ENCODE results near the gene GP9. TPM values are rescaled to one million over a fixed set of nuclear protein-coding genes. Genes with fewer than 3 reads are reported as not detected.
"Not testable (repeated sequence)": the region's sequence is repeated elsewhere in the genome, so short reads cannot be mapped to it uniquely, and the experiment has no call there.

The GP9 gene
- total RNA-seq, 4 donors from 2014 or later = 0.35 TPM; not detected in 3

DNA sequence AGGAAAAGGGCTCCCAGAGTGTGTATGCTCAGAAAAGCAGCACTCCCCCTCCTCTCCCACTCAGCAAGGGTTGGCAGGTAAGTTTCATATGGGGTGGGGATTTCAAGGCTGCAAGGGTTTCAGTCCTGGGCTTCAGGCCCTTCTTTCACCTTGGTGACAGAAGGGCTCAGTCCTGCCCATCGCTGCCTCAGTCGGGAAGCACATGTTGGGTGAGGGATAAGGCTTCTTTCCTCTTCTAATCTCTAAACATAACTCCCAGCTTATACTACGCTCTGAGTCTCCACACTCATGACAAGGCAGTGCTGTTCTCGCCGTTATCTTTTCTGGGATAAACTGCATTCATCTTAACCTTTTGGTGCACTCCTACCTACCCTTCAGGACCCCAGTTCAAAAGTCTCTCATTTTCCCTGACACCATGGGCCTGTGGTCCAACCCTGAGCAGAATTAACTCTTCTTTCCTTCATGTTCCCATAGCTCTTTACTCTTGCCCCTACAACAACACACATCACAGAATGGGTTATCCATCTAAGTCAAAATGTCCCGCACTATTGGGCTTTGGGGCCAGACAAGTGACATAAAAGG, 44.0 kb downstream of the GP9 start:
- intact Hi-C loops (cut with DNase I; ENCODE audit: low total_unique reads) = no loop called here
- Histone ChIP-seq H3K27me3 (no peaks in the 10 kb centered on the region), H3K9me3 (no peaks in the 10 kb centered on the region), H3K4me1 (peaks cover 0 to 8% of the 10 kb centered on the region in 2 donors), H3K27ac (no peak overlapping the region), H3K36me3 (no peaks in the 10 kb centered on the region), H3K4me3 (no peak overlapping the region)
- no peak for DNase-seq
- TF ChIP-seq POLR2A (IDR thresholded peaks at IDR 0.05) = no peak

DNA sequence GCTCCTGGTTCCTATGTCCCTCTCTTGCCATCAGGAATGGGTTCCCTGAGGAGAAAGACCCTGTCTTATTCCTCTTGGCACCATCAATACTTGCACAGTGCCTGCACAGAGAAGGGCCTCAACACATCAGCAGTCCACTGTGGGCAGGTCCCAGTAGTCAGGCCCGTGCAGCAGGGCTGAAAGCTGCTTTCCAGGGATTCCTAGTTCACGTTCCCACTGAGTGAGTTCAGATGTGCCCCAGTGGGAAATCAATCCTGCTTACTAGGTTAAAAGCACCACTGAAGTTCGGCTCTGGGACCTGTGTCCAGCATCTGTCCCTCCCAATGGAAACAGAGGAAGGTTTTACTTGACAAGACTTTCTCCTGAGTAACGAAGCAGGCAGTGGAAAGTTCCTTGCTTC, 45.3 kb downstream of the GP9 start:
- intact Hi-C loops (cut with DNase I; ENCODE audit: low total_unique reads) = no loop called here

DNA sequence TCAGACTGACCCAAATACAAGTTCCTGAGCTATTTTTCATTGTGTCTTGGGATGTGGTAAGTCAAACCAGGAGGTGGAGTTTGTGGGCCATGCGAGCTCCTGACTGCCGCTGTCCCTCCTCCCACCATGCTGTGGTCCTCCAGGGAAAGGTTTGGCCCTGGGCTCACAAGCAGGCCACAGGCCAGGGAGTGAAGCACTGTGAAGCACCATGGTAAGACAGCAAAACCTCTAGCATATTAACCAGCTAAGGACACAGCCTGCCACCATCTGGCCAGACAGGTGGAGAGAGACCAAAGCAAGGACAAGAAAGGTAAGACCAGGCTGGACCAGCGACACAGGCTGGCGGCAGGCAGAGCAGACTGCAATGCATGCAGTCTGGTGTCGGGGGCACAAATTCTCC, 45.7 kb downstream of the GP9 start:
- Histone ChIP-seq H3K9me3 (no peaks in the 10 kb centered on the region), H3K4me3 (no peak overlapping the region), H3K27me3 (no peaks in the 10 kb centered on the region), H3K4me1 (peaks cover 0 to 8% of the 10 kb centered on the region in 2 donors), H3K27ac (peak overlapping the region in 1 of 2 donors; percentile 1), H3K36me3 (no peaks in the 10 kb centered on the region)
- no peak for TF ChIP-seq POLR2A (IDR thresholded peaks at IDR 0.05)
- TF ChIP-seq, protein P1, sequence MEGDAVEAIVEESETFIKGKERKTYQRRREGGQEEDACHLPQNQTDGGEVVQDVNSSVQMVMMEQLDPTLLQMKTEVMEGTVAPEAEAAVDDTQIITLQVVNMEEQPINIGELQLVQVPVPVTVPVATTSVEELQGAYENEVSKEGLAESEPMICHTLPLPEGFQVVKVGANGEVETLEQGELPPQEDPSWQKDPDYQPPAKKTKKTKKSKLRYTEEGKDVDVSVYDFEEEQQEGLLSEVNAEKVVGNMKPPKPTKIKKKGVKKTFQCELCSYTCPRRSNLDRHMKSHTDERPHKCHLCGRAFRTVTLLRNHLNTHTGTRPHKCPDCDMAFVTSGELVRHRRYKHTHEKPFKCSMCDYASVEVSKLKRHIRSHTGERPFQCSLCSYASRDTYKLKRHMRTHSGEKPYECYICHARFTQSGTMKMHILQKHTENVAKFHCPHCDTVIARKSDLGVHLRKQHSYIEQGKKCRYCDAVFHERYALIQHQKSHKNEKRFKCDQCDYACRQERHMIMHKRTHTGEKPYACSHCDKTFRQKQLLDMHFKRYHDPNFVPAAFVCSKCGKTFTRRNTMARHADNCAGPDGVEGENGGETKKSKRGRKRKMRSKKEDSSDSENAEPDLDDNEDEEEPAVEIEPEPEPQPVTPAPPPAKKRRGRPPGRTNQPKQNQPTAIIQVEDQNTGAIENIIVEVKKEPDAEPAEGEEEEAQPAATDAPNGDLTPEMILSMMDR (IDR thresholded peaks at IDR 0.05) = no peak
- peak in 1 of 2 donors; percentile 50 for DNase-seq
- intact Hi-C loops (cut with DNase I; ENCODE audit: low total_unique reads) = no loop called here

More for the DNA sequence above, 45.3 kb downstream of the GP9 start:
- H3K27me3 ChIP-seq = no peaks in the 10 kb centered on the region
- DNase-seq = no peak
- TF ChIP-seq, protein P1 (IDR thresholded peaks at IDR 0.05) = no peak
- no peak for TF ChIP-seq POLR2A (IDR thresholded peaks at IDR 0.05)
- H3K27ac ChIP-seq = peak overlapping the region in 1 of 2 donors; percentile 1
- H3K9me3 ChIP-seq = no peaks in the 10 kb centered on the region
- H3K4me3 ChIP-seq = no peak overlapping the region
- no peaks in the 10 kb centered on the region for H3K36me3 ChIP-seq
- peaks cover 0 to 8% of the 10 kb centered on the region in 2 donors for H3K4me1 ChIP-seq

DNA sequence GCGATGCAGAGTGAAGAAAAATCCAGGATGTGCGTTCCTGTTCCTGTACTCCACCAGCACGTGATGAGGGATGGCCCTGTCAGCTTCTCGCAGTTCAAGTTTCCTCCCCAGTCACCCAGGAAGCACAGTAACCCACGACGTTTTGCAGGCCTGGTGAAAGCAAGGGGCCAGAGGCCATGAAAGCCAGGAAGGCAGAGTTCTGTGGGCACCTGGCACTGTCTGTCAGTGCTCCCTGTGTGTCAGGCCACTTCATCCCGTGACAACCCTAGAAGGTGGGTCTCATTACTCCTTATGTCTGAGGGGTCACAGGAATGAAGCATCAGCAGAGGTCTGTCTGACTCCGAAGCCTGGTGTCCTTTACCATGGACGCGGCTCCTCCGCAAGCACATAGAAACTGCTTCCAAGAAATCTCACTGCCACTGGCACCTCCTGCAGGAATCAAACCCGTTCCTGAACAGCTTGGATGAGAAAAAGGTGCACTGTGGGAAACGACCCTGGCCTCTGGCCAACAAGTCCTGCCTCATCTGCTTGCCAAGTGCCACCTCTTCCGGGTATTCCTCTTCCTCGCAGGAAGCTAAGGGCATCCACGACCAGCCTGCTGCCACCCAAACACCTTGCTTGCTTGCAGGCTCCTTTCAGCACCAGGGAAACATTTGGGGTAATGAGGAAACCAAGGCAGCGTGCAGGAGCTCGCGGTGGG, 46.4 kb downstream of the GP9 start:
- intact Hi-C loops (cut with DNase I; ENCODE audit: low total_unique reads) = no loop called here
- Histone ChIP-seq H3K9me3 (no peaks in the 10 kb centered on the region), H3K36me3 (no peaks in the 10 kb centered on the region), H3K27me3 (no peaks in the 10 kb centered on the region), H3K4me1 (peaks cover 0 to 8% of the 10 kb centered on the region in 2 donors), H3K4me3 (no peak overlapping the region), H3K27ac (no peak overlapping the region)
- DNase-seq = no peak
- no peak for TF ChIP-seq POLR2A (IDR thresholded peaks at IDR 0.05)
- TF ChIP-seq, protein P1 (IDR thresholded peaks at IDR 0.05) = no peak

DNA sequence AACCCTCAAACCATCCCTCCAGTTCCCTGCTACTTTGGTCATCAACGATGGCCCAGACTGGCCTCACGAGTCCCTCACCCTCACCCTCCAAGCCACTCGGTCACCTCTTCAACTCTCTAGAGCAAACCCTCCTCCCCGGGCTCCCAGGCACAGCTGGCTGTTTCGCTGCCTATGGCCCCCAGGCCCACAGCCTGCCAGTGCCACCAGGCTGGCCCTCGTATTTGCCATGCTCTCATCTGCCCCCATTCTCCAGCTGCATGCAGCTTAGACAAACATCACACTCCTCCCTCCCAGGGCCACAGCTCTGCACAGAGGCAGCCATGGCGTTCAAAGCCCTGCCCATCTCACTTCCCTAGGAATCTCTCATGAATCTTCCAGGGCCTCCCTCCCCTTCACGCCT, 47.2 kb downstream of the GP9 start:
- no peaks in the 10 kb centered on the region for H3K27me3 ChIP-seq
- H3K9me3 ChIP-seq = no peaks in the 10 kb centered on the region
- no peak for TF ChIP-seq POLR2A (IDR thresholded peaks at IDR 0.05)
- TF ChIP-seq, protein P1 (IDR thresholded peaks at IDR 0.05) = no peak
- DNase-seq = no peak
- intact Hi-C loops (cut with DNase I; ENCODE audit: low total_unique reads) = no loop called here
- no peak overlapping the region for H3K27ac ChIP-seq
- H3K4me3 ChIP-seq = no peak overlapping the region
- H3K4me1 ChIP-seq = peaks cover 0 to 8% of the 10 kb centered on the region in 2 donors
- no peaks in the 10 kb centered on the region for H3K36me3 ChIP-seq

DNA sequence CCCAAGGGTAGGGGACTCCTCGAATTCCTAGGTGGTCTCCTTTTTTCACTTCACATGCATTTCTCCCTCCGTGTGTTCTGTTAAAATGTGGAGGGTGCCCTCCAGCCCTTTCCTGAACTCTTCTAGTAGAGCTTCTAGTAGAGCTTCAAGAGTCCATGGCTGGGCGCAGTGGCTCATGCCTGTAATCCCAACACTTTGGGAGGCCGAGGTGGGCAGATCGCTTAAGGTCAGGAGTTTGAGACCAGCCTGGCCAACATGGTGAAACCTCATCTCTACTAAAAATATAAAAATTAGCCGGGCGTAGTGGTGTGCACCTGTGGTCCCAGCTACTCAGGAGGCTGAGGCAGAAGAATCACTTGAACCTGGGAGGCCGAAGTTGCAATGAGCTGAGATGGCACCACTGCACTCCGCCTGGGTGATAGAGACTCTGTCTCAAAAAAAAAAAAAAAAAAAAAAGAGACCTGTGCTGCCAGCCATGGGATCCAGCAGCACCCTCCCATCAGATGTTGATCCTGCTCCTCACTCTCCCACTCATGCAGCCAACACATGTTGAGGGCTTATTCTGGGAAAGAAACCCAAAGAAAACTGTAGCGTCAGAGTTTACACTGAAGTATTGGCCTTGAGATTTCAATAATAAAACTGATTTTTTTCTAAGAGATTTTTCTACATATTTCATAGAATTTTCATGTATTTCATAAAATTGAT, 50.6 kb downstream of the GP9 start:
- DNase-seq; H3K4me3 ChIP-seq; H3K4me1 ChIP-seq; H3K27ac ChIP-seq; H3K9me3 ChIP-seq; H3K27me3 ChIP-seq; H3K36me3 ChIP-seq; intact Hi-C loops (cut with DNase I; ENCODE audit: low total_unique reads): not testable (repeated sequence)
